ENCODE results near the gene SLC4A5. TPM values are rescaled to one million over a fixed set of nuclear protein-coding genes. Genes with fewer than 3 reads are reported as not detected.
"Not testable (repeated sequence)": the region's sequence is repeated elsewhere in the genome, so short reads cannot be mapped to it uniquely, and the experiment has no call there.

The SLC4A5 gene
- total RNA-seq, 1 donor from 2014 or later = 4.2 TPM

DNA sequence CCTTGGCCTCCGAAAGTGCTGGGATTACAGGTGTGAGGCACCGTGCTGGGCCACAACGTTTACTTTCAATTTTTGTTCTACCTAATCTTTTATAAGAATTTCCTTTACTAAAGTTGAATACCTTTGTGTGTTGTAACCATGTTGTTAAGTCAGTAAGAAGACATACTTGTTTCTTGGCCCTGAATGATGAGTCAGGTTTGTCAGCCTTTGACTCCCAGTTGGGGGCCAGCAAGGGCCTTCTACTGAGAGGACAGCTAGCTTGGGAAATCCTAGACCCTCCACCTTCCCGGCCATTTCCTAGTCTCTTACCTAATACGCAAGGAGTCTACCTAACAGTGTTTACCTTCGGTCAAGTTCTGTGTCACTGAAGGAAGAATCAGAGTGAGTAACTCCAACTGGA is 122.1 kb downstream of the SLC4A5 start:
- no peak for TF ChIP-seq CTCF (IDR thresholded peaks at IDR 0.05; ENCODE audit: unreplicated experiment)
- peaks cover 5% of the 10 kb centered on the region for H3K27me3 Mint-ChIP-seq (ENCODE audit: unreplicated experiment)
- no peak overlapping the region for H3K27ac Mint-ChIP-seq (ENCODE audit: unreplicated experiment)

DNA sequence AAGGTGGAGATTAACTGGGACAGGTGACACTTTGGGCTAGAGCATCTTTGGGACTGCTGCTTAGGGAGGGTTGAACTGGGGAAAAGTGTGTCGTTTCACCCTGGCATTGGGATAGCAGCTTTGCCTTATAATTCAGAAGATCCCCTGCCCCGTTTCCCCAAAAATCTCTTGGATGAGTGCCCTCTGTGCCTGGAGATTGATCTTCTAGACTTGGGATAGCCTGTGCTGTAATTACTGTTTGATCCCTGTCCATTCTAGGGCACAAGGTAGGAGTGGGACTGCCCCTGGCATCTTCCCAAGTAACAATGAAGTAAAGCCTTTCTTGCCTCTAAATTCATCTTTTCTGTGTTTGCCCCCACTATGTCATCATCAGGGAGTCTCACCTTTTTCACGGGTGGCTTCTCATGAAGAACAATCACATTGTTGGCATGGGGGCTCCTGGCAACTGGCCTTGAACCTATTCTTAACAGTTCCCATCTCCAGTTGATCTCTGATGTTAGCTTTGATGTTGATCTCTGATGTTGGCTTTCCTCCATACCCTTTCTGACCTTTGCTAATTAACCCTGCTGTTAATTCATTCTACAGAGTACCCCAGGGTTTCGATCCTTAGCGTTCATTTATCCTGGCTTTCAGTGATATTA is 123.2 kb downstream of the SLC4A5 start:
- no peaks in the 10 kb centered on the region for H3K4me1 Mint-ChIP-seq (ENCODE audit: unreplicated experiment)
- no peak overlapping the region for H3K27ac Mint-ChIP-seq (ENCODE audit: unreplicated experiment)
- TF ChIP-seq CTCF (IDR thresholded peaks at IDR 0.05; ENCODE audit: unreplicated experiment) = no peak
- no peaks in the 10 kb centered on the region for H3K9me3 Mint-ChIP-seq (ENCODE audit: unreplicated experiment)
- no peak overlapping the region for H3K4me3 Mint-ChIP-seq (ENCODE audit: unreplicated experiment)
- DNase-seq (ENCODE audit: low spot score) = no peak
- H3K36me3 Mint-ChIP-seq (ENCODE audit: low read depth, unreplicated experiment) = no peaks in the 10 kb centered on the region
- H3K27me3 Mint-ChIP-seq (ENCODE audit: unreplicated experiment) = peaks cover 5% of the 10 kb centered on the region

More for the DNA sequence above, 122.1 kb downstream of the SLC4A5 start:
- H3K9me3 Mint-ChIP-seq (ENCODE audit: unreplicated experiment) = no peaks in the 10 kb centered on the region
- no peaks in the 10 kb centered on the region for H3K36me3 Mint-ChIP-seq (ENCODE audit: low read depth, unreplicated experiment)
- DNase-seq (ENCODE audit: low spot score) = no peak
- no peak overlapping the region for H3K4me3 Mint-ChIP-seq (ENCODE audit: unreplicated experiment)
- H3K4me1 Mint-ChIP-seq (ENCODE audit: unreplicated experiment) = no peaks in the 10 kb centered on the region

- no peak for TF ChIP-seq CTCF (IDR thresholded peaks at IDR 0.05; ENCODE audit: unreplicated experiment)
- Mint-ChIP-seq H3K36me3 (ENCODE audit: low read depth, unreplicated experiment) (no peaks in the 10 kb centered on the region), H3K27ac (ENCODE audit: unreplicated experiment) (no peak overlapping the region), H3K9me3 (ENCODE audit: unreplicated experiment) (no peaks in the 10 kb centered on the region), H3K27me3 (ENCODE audit: unreplicated experiment) (no peaks in the 10 kb centered on the region), H3K4me1 (ENCODE audit: unreplicated experiment) (no peaks in the 10 kb centered on the region), H3K4me3 (ENCODE audit: unreplicated experiment) (no peak overlapping the region)
- no peak for DNase-seq (ENCODE audit: low spot score)
Observed at GRCh38 chr2:74216642-74217041, 126.6 kb downstream of the SLC4A5 start.

DNA sequence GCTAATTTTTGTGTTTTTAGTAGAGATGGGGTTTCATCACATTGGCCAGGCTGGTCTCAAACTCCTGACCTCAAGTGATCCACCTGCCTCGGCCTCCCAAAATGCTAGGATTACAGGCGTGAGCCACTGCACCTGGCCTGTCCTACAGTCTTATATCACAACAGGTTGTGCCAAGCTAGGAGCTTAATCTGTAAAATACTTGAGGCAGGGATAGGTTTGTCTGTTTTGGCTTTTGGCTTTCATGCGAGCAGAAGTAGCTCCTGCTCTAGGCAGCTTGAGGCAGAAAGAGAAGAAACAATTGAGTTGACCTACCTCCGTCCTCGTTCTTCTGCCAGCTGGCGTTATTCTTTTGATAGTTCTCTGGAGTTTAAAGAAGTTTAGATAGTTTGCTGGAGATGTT is 127.4 kb downstream of the SLC4A5 start:
- not testable (repeated sequence) for H3K9me3 Mint-ChIP-seq (ENCODE audit: unreplicated experiment); DNase-seq (ENCODE audit: low spot score); H3K4me3 Mint-ChIP-seq (ENCODE audit: unreplicated experiment); H3K4me1 Mint-ChIP-seq (ENCODE audit: unreplicated experiment); H3K36me3 Mint-ChIP-seq (ENCODE audit: low read depth, unreplicated experiment); H3K27me3 Mint-ChIP-seq (ENCODE audit: unreplicated experiment); H3K27ac Mint-ChIP-seq (ENCODE audit: unreplicated experiment)

- no peak for DNase-seq (ENCODE audit: low spot score)
- Mint-ChIP-seq H3K27me3 (ENCODE audit: unreplicated experiment) (no peaks in the 10 kb centered on the region), H3K27ac (ENCODE audit: unreplicated experiment) (no peak overlapping the region), H3K4me1 (ENCODE audit: unreplicated experiment) (no peaks in the 10 kb centered on the region), H3K36me3 (ENCODE audit: low read depth, unreplicated experiment) (peaks cover 4% of the 10 kb centered on the region), H3K4me3 (ENCODE audit: unreplicated experiment) (no peak overlapping the region), H3K9me3 (ENCODE audit: unreplicated experiment) (no peaks in the 10 kb centered on the region)
- TF ChIP-seq CTCF (IDR thresholded peaks at IDR 0.05; ENCODE audit: unreplicated experiment) = no peak
Observed at GRCh38 chr2:74212702-74213410, 130.4 kb downstream of the SLC4A5 start.
